Diencephalon (tissue), 1 donor: Measurements from ENCODE around the gene MIB1. TPM values are rescaled to one million over a fixed set of nuclear protein-coding genes. Genes with fewer than 3 reads are reported as not detected.

Source experiments
- small RNA-seq: library from RNA; depleted of rRNA; stranded (forward); fragments of <200 nt; gene quantifications from one replicate; pipeline ENCODE3, GENCODE V24; 2014
- total RNA-seq: library from RNA; depleted of rRNA; stranded (reverse); fragments of >200 nt; gene quantifications from one replicate; pipeline ENCODE4 v1.2.3, GENCODE V29; 2014

Gene MIB1
- 90.2 TPM for total RNA-seq

GRCh38 chr18:21740538-21741311 lies at the start of gene MIB1:
TSS of gene MIB1 (plus strand) at chr18:21740792. CDS start at chr18:21741584, 792 bp downstream.

GRCh38 chr18:21704603-21705364 lies 35.8 kb upstream of the MIB1 start, which contains the start of gene ABHD3:
TSS of gene ABHD3 (minus strand) at chr18:21704774. CDS start at chr18:21704665, 109 bp downstream.

Small RNA genes lying within 50 kb of the gene (small RNA-seq; reads per million reads assigned to genes)
- gene AC103987.3 (not detected), gene RF00019 (not detected), gene RF00045 (not detected), gene RF01241 (not detected), gene RN7SL233P (not detected), gene RNU6-1038P (not detected)

Other genes starting within 250 kb of the MIB1 start
- 32.1 TPM for gene ESCO1, start 140.1 kb upstream of the MIB1 start, total RNA-seq
- 23.3 TPM for gene SNRPD1, start 128.5 kb upstream of the MIB1 start, total RNA-seq
- gene ABHD3, start 36.0 kb upstream of the MIB1 start, total RNA-seq = 11.8 TPM